SJSA1 (cell line): Measurements from ENCODE around the gene TRAF3. TPM values are rescaled to one million over a fixed set of nuclear protein-coding genes. Genes with fewer than 3 reads are reported as not detected.
"Not testable (repeated sequence)": the region's sequence is repeated elsewhere in the genome, so short reads cannot be mapped to it uniquely, and the experiment has no call there.

Experiments used
- DNase-seq, 2 experiments: peaks; one replicate each; pipeline ENCODE4 v3.0.0-alpha.2; 2015 to 2020; ENCODE audit warnings: low spot score in 2 of 2, low read depth in 1 of 2
- H3K27ac ChIP-seq: fragments of 250-450 bp; sonication (Bioruptor Pico); 2 replicates; pipeline ENCODE4 v1.5.1; 2020; ENCODE audit warnings: mild to moderate bottlenecking, moderate library complexity
- H3K27me3 ChIP-seq: fragments of 250-450 bp; sonication (Bioruptor Pico); replicated peaks from 2 replicates; pipeline ENCODE4 v1.5.1; 2020; ENCODE audit warnings: mild to moderate bottlenecking, moderate library complexity
- H3K36me3 ChIP-seq: fragments of 250-450 bp; sonication (Bioruptor Pico); 2 replicates; pipeline ENCODE4 v1.5.1; 2020; ENCODE audit warnings: mild to moderate bottlenecking
- H3K4me1 ChIP-seq: fragments of 250-450 bp; sonication (Bioruptor Pico); replicated peaks from 2 replicates; pipeline ENCODE4 v1.6.1; 2021; ENCODE audit warnings: mild to moderate bottlenecking
- H3K4me3 ChIP-seq: fragments of 250-450 bp; sonication (Bioruptor Pico); 2 replicates; pipeline ENCODE4 v1.5.1; 2020; ENCODE audit warnings: mild to moderate bottlenecking
- H3K9me3 ChIP-seq: fragments of 250-450 bp; sonication (Bioruptor Pico); replicated peaks from 2 replicates; pipeline ENCODE4 v1.5.1; 2020; ENCODE audit warnings: mild to moderate bottlenecking
- total RNA-seq: library from RNA; depleted of rRNA; stranded (reverse); fragments of >200 nt; shearing (Covaris generic); gene quantifications from 2 replicates; pipeline ENCODE4 v1.2.3, GENCODE V29; 2014

Gene TRAF3
- total RNA-seq, 1 experiment from 2014 or later: 24.2 TPM

DNA sequence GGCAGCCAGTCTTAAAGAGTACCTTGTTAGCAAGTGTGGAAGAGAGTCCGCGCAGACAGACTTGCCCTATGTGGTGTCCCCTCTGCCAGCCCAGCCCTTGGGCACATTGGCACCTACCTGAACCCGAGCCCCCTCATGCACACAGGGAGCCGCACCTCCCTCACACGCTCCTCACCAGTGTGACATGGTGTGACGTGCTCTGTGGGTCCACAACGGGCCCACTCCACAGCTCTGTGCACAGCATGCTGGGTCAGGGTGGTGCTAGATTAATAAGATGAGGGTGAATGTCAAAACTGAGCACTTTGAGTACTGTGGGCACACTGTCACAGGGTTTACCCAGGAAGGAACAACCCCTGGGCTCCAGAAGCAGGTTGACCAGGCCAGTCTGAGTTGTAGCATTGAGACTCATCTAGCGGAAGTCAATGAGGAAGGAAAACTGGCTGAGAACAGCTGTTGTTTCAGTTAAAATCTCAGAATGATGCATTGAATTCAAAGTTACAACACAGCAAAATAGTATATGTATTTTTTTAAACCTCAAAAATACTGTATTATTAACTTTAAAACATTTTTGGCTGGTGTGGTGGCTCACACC, 91.8 kb downstream of the TRAF3 start:
- H3K27me3 ChIP-seq: no peaks in the 10 kb centered on the region

DNA sequence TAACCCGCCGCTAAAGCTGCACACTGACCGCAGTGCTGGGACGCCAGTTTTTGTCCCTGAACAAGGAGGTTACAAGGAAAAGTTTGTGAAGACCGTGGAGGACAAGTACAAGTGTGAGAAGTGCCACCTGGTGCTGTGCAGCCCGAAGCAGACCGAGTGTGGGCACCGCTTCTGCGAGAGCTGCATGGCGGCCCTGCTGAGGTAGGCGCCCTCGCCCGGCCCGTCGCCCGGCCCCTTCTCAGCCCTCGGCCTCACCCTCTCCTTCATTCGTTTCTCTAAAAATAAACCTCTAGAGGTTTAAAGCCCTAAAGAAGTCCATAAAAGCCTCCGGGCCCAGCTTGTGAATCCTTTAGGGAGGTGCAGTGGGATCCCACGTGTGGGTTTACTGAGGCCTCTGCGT, 93.0 kb downstream of the TRAF3 start:
- no peak overlapping the region for H3K27ac ChIP-seq
- H3K4me1 ChIP-seq: no peaks in the 10 kb centered on the region
- H3K4me3 ChIP-seq: no peak overlapping the region
- no peaks in the 10 kb centered on the region for H3K9me3 ChIP-seq
- DNase-seq: no peak
- no peaks in the 10 kb centered on the region for H3K27me3 ChIP-seq
- peaks cover 33% of the 10 kb centered on the region for H3K36me3 ChIP-seq

More for the DNA sequence above, 91.8 kb downstream of the TRAF3 start:
- H3K9me3 ChIP-seq: no peaks in the 10 kb centered on the region
- H3K27ac ChIP-seq: no peak overlapping the region
- DNase-seq: no peak
- H3K4me1 ChIP-seq: no peaks in the 10 kb centered on the region
- H3K4me3 ChIP-seq: no peak overlapping the region
- H3K36me3 ChIP-seq: peaks cover 34% of the 10 kb centered on the region

DNA sequence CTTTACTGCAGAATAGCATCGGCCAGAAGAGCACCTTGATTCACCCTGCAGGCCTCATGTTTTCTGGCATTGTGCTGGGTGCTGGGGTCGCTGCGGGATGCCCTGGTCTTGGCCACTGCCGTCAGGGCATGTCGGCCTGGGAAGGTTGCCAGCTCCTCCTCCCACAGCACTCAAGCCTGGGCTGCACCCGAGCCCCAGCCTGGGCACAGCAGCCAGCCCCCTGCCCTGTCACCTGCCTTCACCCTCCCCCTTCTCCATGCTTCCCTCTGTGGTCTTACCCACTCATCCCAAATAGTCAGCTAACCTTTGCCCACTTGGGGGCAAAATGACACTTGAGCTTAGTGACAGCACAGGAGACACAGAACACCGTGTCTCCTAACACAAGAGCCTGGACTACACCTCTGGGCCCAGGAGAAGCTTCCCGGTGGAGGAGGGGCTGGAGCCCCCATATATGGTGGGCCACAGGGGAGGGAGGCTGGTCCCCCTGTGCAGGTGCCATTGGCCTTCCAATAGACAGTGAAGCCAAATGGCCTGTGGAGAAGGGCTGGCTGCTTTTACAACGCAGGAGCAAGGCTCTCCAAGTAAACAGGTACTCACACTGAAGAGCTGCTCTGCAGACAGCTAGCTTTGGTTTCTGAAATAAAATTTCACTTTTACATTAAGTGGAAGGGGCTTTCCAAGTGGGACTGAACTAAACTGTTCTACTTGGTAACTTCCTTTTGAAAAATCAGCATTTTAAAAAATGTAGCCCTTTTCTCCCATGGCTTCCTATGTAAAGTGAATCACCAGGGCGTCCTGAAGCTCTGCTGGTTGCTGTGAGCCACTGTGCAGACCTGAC, 94.0 kb downstream of the TRAF3 start:
- H3K27me3 ChIP-seq: no peaks in the 10 kb centered on the region

DNA sequence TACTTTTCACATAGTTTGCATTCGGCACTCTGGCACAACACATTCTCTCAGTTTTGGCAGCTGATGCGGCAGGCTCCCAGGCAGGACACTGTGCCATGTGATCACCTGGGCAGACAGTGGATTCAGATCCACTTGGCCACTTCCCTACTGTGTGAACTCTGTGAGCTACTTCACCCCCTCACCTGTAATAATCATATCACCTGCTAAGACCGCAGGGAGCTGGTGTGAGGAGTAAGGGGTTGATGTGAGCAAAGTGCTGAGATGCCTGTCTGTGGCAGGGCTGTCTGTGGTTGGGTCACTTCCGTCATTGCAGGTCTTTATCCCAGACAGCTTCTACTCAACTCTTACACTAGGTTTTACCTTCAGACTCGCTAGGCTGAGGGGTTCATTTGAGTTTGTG, 94.8 kb downstream of the TRAF3 start:
- no peaks in the 10 kb centered on the region for H3K9me3 ChIP-seq
- H3K27ac ChIP-seq: no peak overlapping the region

More for the DNA sequence above, 94.0 kb downstream of the TRAF3 start:
- DNase-seq: no peak
- peaks cover 36% of the 10 kb centered on the region for H3K36me3 ChIP-seq
- no peak overlapping the region for H3K4me3 ChIP-seq
- H3K27ac ChIP-seq: no peak overlapping the region
- no peaks in the 10 kb centered on the region for H3K4me1 ChIP-seq
- H3K9me3 ChIP-seq: no peaks in the 10 kb centered on the region

DNA sequence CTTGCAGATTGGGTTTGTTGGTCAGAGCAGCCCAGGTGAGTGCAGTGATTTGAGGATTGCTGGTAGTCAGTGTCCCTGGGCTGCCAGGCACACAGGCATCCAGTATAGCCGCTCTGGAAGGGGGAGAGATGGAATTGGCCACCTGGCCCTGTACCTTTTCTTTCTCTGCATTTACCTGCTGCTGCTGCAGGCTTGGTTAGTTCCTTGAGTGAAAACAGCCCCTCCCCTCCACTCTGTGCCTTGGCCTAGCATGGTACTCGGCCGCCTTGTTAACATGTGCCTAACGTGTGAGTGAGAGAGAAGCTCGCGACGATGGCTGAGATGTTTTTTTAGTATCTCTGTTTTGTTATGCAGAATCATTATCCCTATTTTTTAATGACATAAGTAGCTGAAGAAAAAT, 95.9 kb downstream of the TRAF3 start:
- H3K27ac ChIP-seq: no peak overlapping the region
- no peaks in the 10 kb centered on the region for H3K4me1 ChIP-seq
- H3K4me3 ChIP-seq: no peak overlapping the region
- H3K9me3 ChIP-seq: no peaks in the 10 kb centered on the region
- peaks cover 40% of the 10 kb centered on the region for H3K36me3 ChIP-seq
- H3K27me3 ChIP-seq: no peaks in the 10 kb centered on the region
- DNase-seq: no peak

More for the DNA sequence above, 94.8 kb downstream of the TRAF3 start:
- Histone ChIP-seq H3K4me1 (no peaks in the 10 kb centered on the region), H3K27me3 (no peaks in the 10 kb centered on the region), H3K4me3 (no peak overlapping the region), H3K36me3 (peaks cover 37% of the 10 kb centered on the region)
- DNase-seq: no peak

DNA sequence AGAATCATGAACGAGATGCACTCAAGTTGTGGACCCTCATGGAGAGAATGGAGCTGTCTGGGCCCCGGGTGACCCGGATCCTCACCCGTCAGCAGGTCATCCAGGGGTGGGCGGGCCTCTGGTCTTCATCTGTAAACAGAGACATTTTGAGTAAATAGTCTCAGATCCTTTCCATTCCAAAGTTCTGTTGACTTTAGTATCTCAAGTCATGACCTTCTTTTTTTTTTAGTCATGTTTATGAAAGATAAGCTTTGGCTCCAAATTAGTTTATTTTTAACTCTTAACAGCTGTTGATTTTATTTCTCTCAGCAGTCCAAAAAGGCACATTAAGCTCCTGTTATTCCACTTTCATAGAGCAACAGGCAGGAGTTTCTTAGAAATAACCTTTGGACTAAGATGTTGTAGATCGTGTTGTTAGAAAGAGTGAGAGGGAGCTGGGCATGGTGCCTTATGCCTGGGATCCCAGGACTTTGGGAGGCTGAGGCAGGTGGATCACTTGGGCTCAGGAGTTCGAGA, 96.4 kb downstream of the TRAF3 start:
- Histone ChIP-seq H3K9me3 (no peaks in the 10 kb centered on the region), H3K27me3 (no peaks in the 10 kb centered on the region), H3K27ac (no peak overlapping the region), H3K4me1 (no peaks in the 10 kb centered on the region), H3K4me3 (no peak overlapping the region), H3K36me3 (peaks cover 44% of the 10 kb centered on the region)
- DNase-seq: no peak

DNA sequence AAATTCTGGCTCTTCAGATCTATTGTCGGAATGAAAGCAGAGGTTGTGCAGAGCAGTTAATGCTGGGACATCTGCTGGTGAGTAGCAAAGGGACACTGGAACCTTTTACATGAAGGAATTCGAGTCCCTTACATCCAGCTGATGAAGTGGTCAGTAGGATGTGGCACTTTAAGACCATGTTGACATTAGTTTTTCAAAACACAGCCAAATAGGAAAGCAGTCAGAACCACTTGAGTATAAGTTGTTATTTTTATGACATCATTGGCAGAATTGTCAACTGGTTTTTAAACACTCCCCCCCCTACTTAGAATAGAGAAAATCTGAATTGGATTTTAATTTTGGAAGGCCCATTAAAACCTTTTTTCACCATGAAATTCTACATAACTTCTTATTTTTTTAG, 98.4 kb downstream of the TRAF3 start:
- DNase-seq: no peak
- Histone ChIP-seq H3K9me3 (no peaks in the 10 kb centered on the region), H3K27me3 (no peaks in the 10 kb centered on the region), H3K36me3 (peaks cover 46% of the 10 kb centered on the region), H3K4me3 (no peak overlapping the region), H3K4me1 (no peaks in the 10 kb centered on the region; the same call in 1 of the 2 replicates), H3K27ac (no peak overlapping the region)

DNA sequence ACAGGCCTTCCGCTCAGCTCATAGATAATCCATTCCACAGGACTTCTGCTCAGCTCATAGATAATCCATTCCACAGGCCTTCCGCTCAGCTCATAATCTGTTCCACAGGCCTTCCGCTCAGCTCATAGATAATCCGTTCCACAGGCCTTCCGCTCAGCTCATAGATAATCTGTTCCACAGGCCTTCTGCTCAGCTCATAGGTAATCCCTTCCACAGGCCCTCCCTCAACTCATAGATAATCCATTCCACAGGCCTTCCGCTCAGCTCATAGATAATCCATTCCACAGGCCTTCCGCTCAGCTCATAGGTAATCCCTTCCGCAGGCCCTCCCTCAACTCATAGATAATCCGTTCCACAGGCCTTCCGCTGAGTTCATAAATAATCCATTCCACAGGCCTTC, 100.3 kb downstream of the TRAF3 start:
- H3K9me3 ChIP-seq, H3K4me3 ChIP-seq, H3K4me1 ChIP-seq: not testable (repeated sequence)

DNA sequence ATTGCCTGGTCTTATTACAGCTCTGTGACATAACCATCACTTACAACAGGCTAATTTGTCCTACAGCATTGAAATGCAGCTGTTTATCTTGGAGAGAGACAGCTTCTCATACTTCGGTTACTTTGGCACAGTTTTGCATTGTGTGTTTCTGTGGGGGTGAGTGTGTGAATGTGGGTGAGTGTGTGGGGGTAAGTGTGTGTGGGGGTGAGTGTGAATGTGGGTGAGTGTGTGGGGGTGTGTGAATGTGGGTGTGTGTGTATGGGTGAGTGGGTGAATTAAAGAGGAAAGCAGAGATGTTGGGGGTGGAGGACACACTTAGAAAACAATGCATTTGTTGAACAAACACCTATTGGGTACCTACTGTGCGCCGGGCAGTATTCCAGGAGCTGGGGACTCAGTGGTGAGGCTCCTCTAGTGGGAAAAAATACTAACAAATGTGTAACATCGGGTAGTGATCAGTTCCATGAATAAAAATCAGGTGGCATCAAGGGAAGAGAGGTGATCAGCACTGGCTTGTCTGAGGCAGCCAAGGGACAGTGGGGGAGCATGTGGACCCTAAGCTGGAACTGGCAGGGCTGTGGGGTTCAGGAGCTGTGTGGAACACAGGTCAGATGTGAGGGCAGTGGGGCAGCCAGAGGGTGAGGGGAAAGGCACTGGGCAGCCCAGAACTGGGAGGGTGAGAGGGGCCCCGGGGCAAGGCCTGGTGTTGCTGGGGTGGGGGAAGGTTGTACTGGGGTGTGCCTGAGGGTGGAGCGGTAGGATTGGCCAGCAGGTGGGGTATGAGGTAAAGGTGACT, 101.1 kb downstream of the TRAF3 start:
- no peak for DNase-seq
- H3K4me3 ChIP-seq: no peak overlapping the region
- no peaks in the 10 kb centered on the region for H3K27me3 ChIP-seq
- H3K4me1 ChIP-seq: no peaks in the 10 kb centered on the region; the same call in 1 of the 2 replicates
- H3K36me3 ChIP-seq: peaks cover 42% of the 10 kb centered on the region
- no peaks in the 10 kb centered on the region for H3K9me3 ChIP-seq
- no peak overlapping the region for H3K27ac ChIP-seq

More for the DNA sequence above, 100.3 kb downstream of the TRAF3 start:
- H3K27ac ChIP-seq, H3K27me3 ChIP-seq, DNase-seq: not testable (repeated sequence)
- peaks cover 37% of the 10 kb centered on the region for H3K36me3 ChIP-seq

DNA sequence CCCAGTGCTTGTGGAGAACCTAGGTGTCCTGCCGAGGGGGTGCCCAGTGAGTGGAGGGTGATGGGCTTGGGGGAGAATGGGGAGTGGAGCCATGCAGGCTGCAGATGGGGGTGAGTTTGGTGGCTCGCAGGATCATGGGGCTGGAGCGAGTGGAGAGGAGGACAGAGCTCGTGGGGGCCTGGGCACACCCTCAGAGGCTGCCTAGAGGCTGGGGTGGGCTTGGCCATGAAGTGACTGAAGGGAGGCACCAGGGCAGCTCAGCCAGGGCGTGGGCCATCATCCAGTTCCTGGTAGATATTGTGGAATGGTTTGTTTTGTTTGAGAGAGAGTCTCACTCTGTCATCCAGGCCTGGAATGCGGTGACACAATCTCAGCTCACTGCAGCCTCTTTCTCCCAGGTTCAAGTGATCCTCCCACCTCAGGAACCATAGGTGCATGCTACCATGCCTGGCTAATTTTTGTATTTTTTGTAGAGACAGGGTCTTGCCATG, 101.8 kb downstream of the TRAF3 start:
- H3K4me1 ChIP-seq: no peaks in the 10 kb centered on the region; the same call in 1 of the 2 replicates
- no peak overlapping the region for H3K27ac ChIP-seq
- H3K36me3 ChIP-seq: peaks cover 42% of the 10 kb centered on the region
- no peaks in the 10 kb centered on the region for H3K9me3 ChIP-seq
- no peak overlapping the region for H3K4me3 ChIP-seq
- DNase-seq: peak in 1 of 2 experiments; percentile 2
- no peaks in the 10 kb centered on the region for H3K27me3 ChIP-seq

DNA sequence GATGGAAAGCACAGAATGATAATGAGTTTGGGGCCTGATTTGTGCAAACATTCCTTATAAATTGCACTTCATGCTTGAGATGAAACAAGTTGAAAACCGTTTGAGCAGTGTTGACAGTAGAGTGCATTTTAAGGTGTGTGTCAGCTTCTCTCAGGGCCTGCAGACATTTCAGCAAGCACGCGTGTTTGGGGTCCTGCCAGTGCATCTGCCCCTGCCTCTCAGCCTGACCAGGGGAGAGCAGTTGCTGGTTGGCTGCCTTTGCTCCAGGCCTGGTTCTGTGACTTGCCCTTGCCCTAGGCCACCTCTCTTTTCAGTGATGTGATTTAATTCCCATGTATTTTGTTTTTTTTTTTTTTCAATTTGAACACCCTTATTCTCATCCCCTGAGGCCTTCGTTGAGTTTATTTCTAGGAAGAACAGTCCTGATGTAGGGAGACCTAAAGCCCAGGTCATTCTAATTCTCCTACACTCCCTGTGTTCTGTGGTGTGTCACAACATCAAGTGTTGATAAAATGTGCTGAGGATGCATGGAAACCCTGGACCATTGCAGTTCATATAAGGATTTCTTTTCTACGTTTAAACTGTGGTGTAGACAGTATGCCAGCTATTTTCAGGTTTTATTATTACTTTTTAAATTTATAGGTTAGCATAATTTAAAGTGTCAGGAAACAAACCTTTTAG, 105.1 kb downstream of the TRAF3 start:
- H3K4me3 ChIP-seq: no peak overlapping the region
- H3K27ac ChIP-seq: no peak overlapping the region
- H3K9me3 ChIP-seq: no peaks in the 10 kb centered on the region
- peaks cover 45% of the 10 kb centered on the region for H3K36me3 ChIP-seq
- no peak for DNase-seq
- no peaks in the 10 kb centered on the region for H3K27me3 ChIP-seq
- no peaks in the 10 kb centered on the region; the same call in 1 of the 2 replicates for H3K4me1 ChIP-seq

DNA sequence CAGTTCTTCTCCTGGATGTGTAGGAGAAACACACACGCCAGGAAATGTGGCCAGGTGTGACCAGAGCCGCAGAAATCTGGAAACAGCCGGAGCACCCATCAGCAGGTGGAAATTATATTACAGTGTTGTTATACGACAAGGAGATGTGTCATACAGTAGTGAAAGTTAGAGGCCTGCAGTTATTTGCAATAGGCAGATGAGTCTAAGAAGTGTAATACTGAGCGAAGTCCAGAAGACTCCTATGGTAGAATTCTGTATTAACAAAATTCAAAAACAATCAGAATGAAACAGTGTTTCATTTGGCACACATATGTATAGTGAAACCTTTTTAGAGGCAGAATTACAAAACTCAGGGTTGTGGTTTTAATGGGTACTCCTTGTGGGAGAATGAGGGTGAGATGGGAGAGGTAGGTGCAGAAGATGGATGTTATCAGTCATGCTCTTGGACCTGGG, 105.9 kb downstream of the TRAF3 start:
- Histone ChIP-seq H3K36me3 (peaks cover 45% of the 10 kb centered on the region), H3K4me1 (no peaks in the 10 kb centered on the region; the same call in 1 of the 2 replicates), H3K27ac (no peak overlapping the region), H3K27me3 (no peaks in the 10 kb centered on the region), H3K9me3 (no peaks in the 10 kb centered on the region), H3K4me3 (no peak overlapping the region)
- DNase-seq: no peak

DNA sequence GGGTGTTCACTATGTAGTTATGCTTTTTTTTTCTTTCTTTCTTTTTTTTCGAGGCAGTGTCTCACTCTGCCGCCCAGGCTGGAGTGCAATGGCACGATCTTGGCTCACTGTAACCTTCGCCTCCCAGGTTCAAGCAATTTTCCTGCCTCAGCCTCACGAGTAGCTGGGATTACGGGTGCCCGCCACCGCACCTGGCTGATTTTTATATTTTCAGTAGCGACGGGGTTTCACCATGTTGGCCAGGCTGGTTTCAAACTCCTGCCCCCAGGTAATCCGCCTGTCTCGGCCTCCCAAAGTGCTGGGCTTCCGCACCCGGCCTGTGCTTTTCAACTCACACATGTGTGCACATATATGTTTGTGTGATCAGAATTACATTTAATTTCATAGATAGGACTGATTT, 106.3 kb downstream of the TRAF3 start:
- no peak overlapping the region for H3K4me3 ChIP-seq

More for the DNA sequence above, 106.3 kb downstream of the TRAF3 start:
- no peaks in the 10 kb centered on the region; the same call in 1 of the 2 replicates for H3K4me1 ChIP-seq
- H3K27ac ChIP-seq: no peak overlapping the region
- no peak for DNase-seq
- peaks cover 43% of the 10 kb centered on the region for H3K36me3 ChIP-seq
- no peaks in the 10 kb centered on the region for H3K9me3 ChIP-seq
- H3K27me3 ChIP-seq: no peaks in the 10 kb centered on the region
